Spleen (tissue), 11 donors: ENCODE data around the gene TP73. TPM values are rescaled to one million over a fixed set of nuclear protein-coding genes. Genes with fewer than 3 reads are reported as not detected.

Source experiments
- DNase-seq: peaks from one replicate; pipeline ENCODE4 v3.0.0-alpha.2; 2020
- H3K27ac ChIP-seq, 8 donors: fragments of 200-600 bp; sonication (generic) in 7 of 8; 1 replicate in 4 of 8; 2 replicates in 4 of 8; pipeline versions ENCODE4 v1.5.0 to v1.8.0; 2016 to 2021; ENCODE audit warnings: inconsistent platforms in 4 of 8, mild to moderate bottlenecking in 4 of 8, moderate library complexity in 1 of 8
- H3K27me3 ChIP-seq, 7 donors: fragments of 200-600 bp; sonication (generic) in 6 of 7; replicated peaks in 1 of 7; 1 replicate in 4 of 7; 2 replicates in 3 of 7; pipeline versions ENCODE4 v1.5.0 to v1.8.0; 2016 to 2021; ENCODE audit warnings: inconsistent platforms in 3 of 7, mild to moderate bottlenecking in 1 of 7
- H3K36me3 ChIP-seq, 6 donors: fragments of 200-600 bp; sonication (generic) in 5 of 6; 1 replicate in 4 of 6; 2 replicates in 2 of 6; pipeline versions ENCODE4 v1.5.0 to v1.8.0; 2016 to 2021; ENCODE audit warnings: inconsistent platforms in 2 of 6
- H3K4me1 ChIP-seq, 6 donors: fragments of 200-600 bp; sonication (generic) in 5 of 6; 1 replicate in 3 of 6; 2 replicates in 3 of 6; pipeline versions ENCODE4 v1.5.0 to v1.8.0; 2016 to 2021; ENCODE audit warnings: inconsistent platforms in 3 of 6
- H3K4me3 ChIP-seq, 8 donors: fragments of 200-600 bp; sonication (generic) in 7 of 8; 1 replicate in 4 of 8; 2 replicates in 4 of 8; pipeline versions ENCODE4 v1.5.0 to v1.8.0; 2016 to 2021; ENCODE audit warnings: inconsistent platforms in 4 of 8, mild to moderate bottlenecking in 4 of 8, moderate library complexity in 2 of 8
- H3K9me3 ChIP-seq, 8 donors: fragments of 200-600 bp; sonication (generic) in 7 of 8; 1 replicate in 4 of 8; 2 replicates in 4 of 8; pipeline versions ENCODE4 v1.5.0 to v1.8.0; 2016 to 2021; ENCODE audit warnings: inconsistent platforms in 4 of 8
- CTCF ChIP-seq, 11 experiments: fragments of 200-600 bp in 7 of 11; fragments of 450-650 bp in 4 of 11; sonication (generic) in 4 of 11; IDR thresholded peaks in 8 of 11; conservative IDR thresholded peaks in 3 of 11; 1 replicate in 7 of 11; 2 replicates in 4 of 11; pipeline versions ENCODE4 v1.4.0 to v1.8.0; 2016 to 2021; ENCODE audit warnings: antibody characterized with exemption in 11 of 11, inconsistent platforms in 4 of 11, mild to moderate bottlenecking in 1 of 11
- POLR2A ChIP-seq, 3 donors: fragments of 450-650 bp; IDR thresholded peaks; one replicate each; pipeline ENCODE4 v1.5.1; 2017; ENCODE audit warnings: antibody characterized with exemption in 3 of 3, mild to moderate bottlenecking in 1 of 3
- POLR2AphosphoS5 ChIP-seq, 3 donors: sonication (generic); formaldehyde crosslinking; IDR thresholded peaks; one replicate each; pipeline ENCODE4 v1.5.1; 2017; ENCODE audit warnings: antibody characterized with exemption in 3 of 3
- WGBS, 5 donors: extraction: QIAGEN DNeasy Blood & Tissue Kit in 3 of 5; methylation state at CpG; one replicate each; pipeline versions ENCODE4 v1.1.5 to v1.1.7; 2013 to 2018; 5-methylcytosine and 5-hydroxymethylcytosine counted together
- intact Hi-C: fragments of 100-400 bp; cut with DNase I; formaldehyde crosslinking; loops from one replicate; pipeline ENCODE4 v1.15.0; 2023; ENCODE audit warnings: low total_unique reads
- polyA plus RNA-seq, 3 donors: library from polyadenylated mRNA; stranded (reverse); fragments of 200-250 nt; gene quantifications; one replicate each; pipeline ENCODE4 v1.2.1, GENCODE V29; 2013
- total RNA-seq, 7 donors: library from RNA; depleted of rRNA in 3 of 7; stranded (reverse); fragments of >200 nt in 3 of 7; fragmentation: NEBNext Ultra II Directional in 4 of 7; extraction: Animal tissue kit (Norgen Biotek cat#: 25700) in 4 of 7; gene quantifications; one replicate each; pipeline versions ENCODE4 v1.1.0 to v1.2.1, GENCODE V29; 2016 to 2021
- donor health status: healthy with polysubstance abuse.
- donor health status: DM: no; HTN: no; CAD: no; lungs with moderate emphysema.
- donor health status: DM: no; HTN: no; CAD: no.
- donor health status: Bipolar disorder and iron deficiency.
- donor health status: healthy.
- donor health status: DM: no; HTN: no; CAD: no.
- donor health status: DM: yes; HTN: yes; CAD: no.

Gene TP73
- total and polyA plus RNA-seq, 10 donors = 0.11 to 4.3 (median 0.96) TPM

GRCh38 chr1:3777078-3777547 is 124.8 kb downstream of the TP73 start:
- Histone ChIP-seq H3K4me1 (peaks cover 17 to 42% (median 35%) of the 10 kb centered on the region in 6 donors), H3K27ac (no peak overlapping the region), H3K27me3 (peaks cover 0 to 14% (median 0%) of the 10 kb centered on the region in 7 donors), H3K4me3 (no peak overlapping the region), H3K9me3 (no peaks in the 10 kb centered on the region), H3K36me3 (peaks cover 3 to 45% (median 36%) of the 10 kb centered on the region in 6 donors)
- no peak for DNase-seq
- 76 to 95% (median 81%) methylated on average over 5 to 10 of the region's 10 CpGs for WGBS, 5 donors
- TF ChIP-seq CTCF (IDR thresholded peaks at IDR 0.05 in 8 of 11, conservative IDR thresholded peaks at IDR 0.05 in 3 of 11) (no peak), POLR2AphosphoS5 (IDR thresholded peaks at IDR 0.05) (no peak), POLR2A (IDR thresholded peaks at IDR 0.05) (no peak)
- intact Hi-C loops = no loop called here

- WGBS, 5 donors = 81 to 96% (median 88%) methylated on average over 9 to 20 of the region's 20 CpGs
- H3K4me1 ChIP-seq = peaks cover 16 to 35% (median 30%) of the 10 kb centered on the region in 6 donors
- intact Hi-C loops = no loop called here
- H3K27ac ChIP-seq = no peak overlapping the region
- peaks cover 6 to 53% (median 43%) of the 10 kb centered on the region in 6 donors for H3K36me3 ChIP-seq
- no peak overlapping the region for H3K4me3 ChIP-seq
- no peaks in the 10 kb centered on the region for H3K9me3 ChIP-seq
- TF ChIP-seq POLR2A (IDR thresholded peaks at IDR 0.05) = no peak
- peak in 1 of 3 donors; percentile 30 for TF ChIP-seq POLR2AphosphoS5 (IDR thresholded peaks at IDR 0.05)
- peaks cover 0 to 6% (median 0%) of the 10 kb centered on the region in 7 donors for H3K27me3 ChIP-seq
- DNase-seq = peak; percentile 74
These were observed 125.6 kb downstream of the TP73 start for GRCh38 chr1:3777647-3778589.

GRCh38 chr1:3778590-3779264 is 126.4 kb downstream of the TP73 start:
- no peaks in the 10 kb centered on the region for H3K27me3 ChIP-seq
- DNase-seq = peak; percentile 56

More at GRCh38 chr1:3778590-3779264, 126.4 kb downstream of the TP73 start:
- no peak for TF ChIP-seq POLR2AphosphoS5 (IDR thresholded peaks at IDR 0.05)
- TF ChIP-seq POLR2A (IDR thresholded peaks at IDR 0.05) = no peak
- TF ChIP-seq CTCF (IDR thresholded peaks at IDR 0.05 in 8 of 11, conservative IDR thresholded peaks at IDR 0.05 in 3 of 11) = no peak
- no peak overlapping the region for H3K27ac ChIP-seq
- WGBS, 5 donors = 69 to 88% (median 83%) methylated on average over 8 to 14 of the region's 14 CpGs
- H3K4me1 ChIP-seq = peaks cover 9 to 27% (median 23%) of the 10 kb centered on the region in 6 donors
- no peaks in the 10 kb centered on the region for H3K9me3 ChIP-seq
- peaks cover 6 to 61% (median 51%) of the 10 kb centered on the region in 6 donors for H3K36me3 ChIP-seq
- intact Hi-C loops = no loop called here
- no peak overlapping the region for H3K4me3 ChIP-seq
